Smooth muscle cell of the brain vasculature (primary cell): Measurements from ENCODE around the gene OSBPL1A.

Source experiments
- DNase-seq: peaks from one replicate; pipeline ENCODE4 v3.0.0-alpha.2; 2012; ENCODE audit warnings: low read depth, low spot score

The OSBPL1A gene

GRCh38 chr18:24341361-24341760 is 56.3 kb downstream of the OSBPL1A start:
- DNase-seq, result no peak

GRCh38 chr18:24333084-24333483 is 64.5 kb downstream of the OSBPL1A start:
- DNase-seq, result no peak

- no peak for DNase-seq
These were observed 71.4 kb downstream of the OSBPL1A start for GRCh38 chr18:24326211-24326610.

- DNase-seq, result no peak
These were observed 75.0 kb downstream of the OSBPL1A start for GRCh38 chr18:24322584-24323136.

GRCh38 chr18:24321071-24321470 is 76.6 kb downstream of the OSBPL1A start:
- DNase-seq, result no peak

- DNase-seq, result no peak
These were observed 77.9 kb downstream of the OSBPL1A start for GRCh38 chr18:24319757-24320156.

- DNase-seq, result no peak
These were observed 80.3 kb downstream of the OSBPL1A start for GRCh38 chr18:24317370-24317769.

- DNase-seq, result no peak
These were observed 82.5 kb downstream of the OSBPL1A start for GRCh38 chr18:24315170-24315569.

GRCh38 chr18:24306201-24306600 is 91.4 kb downstream of the OSBPL1A start:
- DNase-seq, result no peak

GRCh38 chr18:24300703-24301102 is 96.9 kb downstream of the OSBPL1A start:
- DNase-seq, result no peak

- no peak for DNase-seq
These were observed 101.3 kb downstream of the OSBPL1A start for GRCh38 chr18:24296276-24296675.

- no peak for DNase-seq
These were observed 104.4 kb downstream of the OSBPL1A start for GRCh38 chr18:24293254-24293653.

GRCh38 chr18:24278591-24278990 is 119.0 kb downstream of the OSBPL1A start:
- no peak for DNase-seq

- DNase-seq, result no peak
These were observed 120.0 kb downstream of the OSBPL1A start for GRCh38 chr18:24277516-24278195.

GRCh38 chr18:24276994-24277393 is 120.6 kb downstream of the OSBPL1A start:
- DNase-seq, result no peak

- no peak for DNase-seq
These were observed 122.8 kb downstream of the OSBPL1A start for GRCh38 chr18:24274837-24275236.

GRCh38 chr18:24273596-24273995 is 124.0 kb downstream of the OSBPL1A start:
- no peak for DNase-seq

- no peak for DNase-seq
These were observed 125.4 kb downstream of the OSBPL1A start for GRCh38 chr18:24272229-24272525.

- no peak for DNase-seq
These were observed 126.0 kb downstream of the OSBPL1A start for GRCh38 chr18:24271381-24272228.

GRCh38 chr18:24270937-24271380 is 126.7 kb downstream of the OSBPL1A start:
- no peak for DNase-seq

- DNase-seq, result no peak
These were observed 127.2 kb downstream of the OSBPL1A start for GRCh38 chr18:24270358-24270936.

GRCh38 chr18:24268784-24269550 is 128.7 kb downstream of the OSBPL1A start:
- DNase-seq, result no peak
